GM19372 (cell line): ENCODE measurements around the gene OSCP1.

Experiments used
- ATAC-seq: cut with Tn5 transposase; IDR thresholded peaks from one replicate; pipeline ENCODE4 v1.9.1; 2021; ENCODE audit warnings: mild to moderate bottlenecking, low read depth, moderate library complexity; ENCODE audit not compliant: unreplicated experiment

The OSCP1 gene

GRCh38 chr1:36411674-36412648, 38.3 kb downstream of the OSCP1 start:
- no peak for ATAC-seq

- ATAC-seq: no peak
These were observed 41.8 kb downstream of the OSCP1 start for GRCh38 chr1:36408479-36408878.

GRCh38 chr1:36406440-36406839, 43.8 kb downstream of the OSCP1 start:
- no peak for ATAC-seq

- ATAC-seq: no peak
These were observed 47.8 kb downstream of the OSCP1 start for GRCh38 chr1:36402504-36402890.

GRCh38 chr1:36401602-36402503, 48.4 kb downstream of the OSCP1 start:
- no peak for ATAC-seq

- no peak for ATAC-seq
These were observed 49.2 kb downstream of the OSCP1 start for GRCh38 chr1:36400825-36401601.

GRCh38 chr1:36400514-36400824, 49.8 kb downstream of the OSCP1 start:
- no peak for ATAC-seq

GRCh38 chr1:36398370-36398977, 51.8 kb downstream of the OSCP1 start:
- ATAC-seq: no peak

GRCh38 chr1:36397378-36398230, 52.6 kb downstream of the OSCP1 start, which contains the start of gene LSM10:
Gene LSM10 (minus strand): TSS chr1:36397908. CDS start chr1:36394129, 3,779 bp downstream.
- ATAC-seq: peak; percentile 88

GRCh38 chr1:36397083-36397377, 53.2 kb downstream of the OSCP1 start:
- peak; percentile 20 for ATAC-seq

- no peak for ATAC-seq
These were observed 53.9 kb downstream of the OSCP1 start for GRCh38 chr1:36396359-36396758.

- no peak for ATAC-seq
These were observed 56.6 kb downstream of the OSCP1 start for GRCh38 chr1:36393686-36394085.

GRCh38 chr1:36392836-36393235, 57.4 kb downstream of the OSCP1 start:
- ATAC-seq: no peak

- ATAC-seq: no peak
These were observed 59.0 kb downstream of the OSCP1 start for GRCh38 chr1:36391271-36391670.

GRCh38 chr1:36390411-36390810, 59.8 kb downstream of the OSCP1 start:
- ATAC-seq: no peak

GRCh38 chr1:36389999-36390398, 60.3 kb downstream of the OSCP1 start:
- ATAC-seq: no peak

GRCh38 chr1:36389261-36389660, 61.0 kb downstream of the OSCP1 start:
- no peak for ATAC-seq

- ATAC-seq: no peak
These were observed 62.9 kb downstream of the OSCP1 start for GRCh38 chr1:36387141-36387949.
